ENCODE data around the gene BEAN1. TPM values are rescaled to one million over a fixed set of nuclear protein-coding genes. Genes with fewer than 3 reads are reported as not detected.

Gene BEAN1
- total and polyA plus RNA-seq, 9 of the 15 experiments (the other 6 are each of a cell fraction or from before 2014, with no cell fraction given), result not detected

DNA sequence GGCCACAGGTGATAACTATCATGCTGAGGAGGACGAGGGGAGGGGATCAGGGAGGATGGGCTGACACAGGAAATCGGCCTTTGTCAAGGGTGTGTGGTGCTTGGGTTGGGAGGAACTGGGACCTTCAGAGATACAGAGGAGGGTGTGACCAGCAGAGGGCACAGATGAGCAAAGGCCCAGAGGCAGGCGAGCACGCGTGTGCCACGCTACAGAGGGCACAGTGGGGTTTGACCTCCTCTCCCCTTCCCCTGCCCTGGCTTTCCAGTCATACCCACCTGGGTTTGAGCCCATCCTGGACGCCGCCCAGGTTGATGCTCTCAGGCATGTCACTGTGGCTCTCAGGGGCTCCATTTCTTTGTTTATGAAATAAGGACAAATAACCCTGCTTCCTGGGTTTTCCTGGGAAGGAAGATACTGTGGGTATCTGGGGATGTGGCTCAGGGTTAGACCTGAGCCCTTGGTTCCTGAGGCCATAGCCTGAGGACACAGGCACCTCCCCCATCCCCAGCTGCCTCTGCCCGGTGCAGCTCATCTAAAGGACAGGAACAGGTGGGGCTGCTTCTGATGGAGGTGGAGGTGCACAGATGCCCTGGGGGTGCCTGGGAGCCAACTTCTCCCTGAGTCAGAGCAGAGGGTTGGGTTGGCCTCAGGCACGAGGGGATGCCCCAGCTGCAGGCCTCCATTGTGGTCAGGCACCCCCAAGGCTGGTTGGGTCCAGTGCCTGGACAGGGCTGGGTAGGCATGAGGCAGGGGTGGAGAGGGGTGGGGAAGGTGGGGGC lies 51.8 kb downstream of the BEAN1 start (continued):
- TF ChIP-seq MGA (IDR thresholded peaks at IDR 0.05), result peak; percentile 47; the same call in 1 of the 2 replicates
- peak in 1 of 2 experiments; percentile 30; a peak in 1 of 4 replicates for TF ChIP-seq RCOR1 (IDR thresholded peaks at IDR 0.05; ENCODE audit: borderline replicate concordance in 1 of 2, low read depth in 2 of 2, low read length in 2 of 2)
- TF ChIP-seq, protein P1, sequence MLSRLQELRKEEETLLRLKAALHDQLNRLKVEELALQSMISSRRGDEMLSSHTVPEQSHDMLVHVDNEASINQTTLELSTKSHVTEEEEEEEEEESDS (CRISPR knock-in tag; IDR thresholded peaks at IDR 0.05), result no peak
- TF ChIP-seq, protein P2, sequence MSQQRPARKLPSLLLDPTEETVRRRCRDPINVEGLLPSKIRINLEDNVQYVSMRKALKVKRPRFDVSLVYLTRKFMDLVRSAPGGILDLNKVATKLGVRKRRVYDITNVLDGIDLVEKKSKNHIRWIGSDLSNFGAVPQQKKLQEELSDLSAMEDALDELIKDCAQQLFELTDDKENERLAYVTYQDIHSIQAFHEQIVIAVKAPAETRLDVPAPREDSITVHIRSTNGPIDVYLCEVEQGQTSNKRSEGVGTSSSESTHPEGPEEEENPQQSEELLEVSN (IDR thresholded peaks at IDR 0.05; ENCODE audit: borderline replicate concordance in 1 of 2, extremely low read depth in 1 of 2, insufficient read depth in 1 of 2, insufficient read length in 1 of 2, low read depth in 1 of 2, low read length in 1 of 2, poor library complexity in 1 of 2, severe bottlenecking in 1 of 2), result peak; percentile 41 to 46
- TF ChIP-seq ZBTB17 (CRISPR knock-in tag; IDR thresholded peaks at IDR 0.05), result no peak
- TF ChIP-seq ETV5 (CRISPR knock-in tag; IDR thresholded peaks at IDR 0.05; ENCODE audit: low read depth), result no peak
- no peak for TF ChIP-seq CCAR2 (IDR thresholded peaks at IDR 0.05; ENCODE audit: low read depth, low read length)
- TF ChIP-seq MAFG (tag; conservative IDR thresholded peaks at IDR 0.05), result no peak
- TF ChIP-seq, protein P3, sequence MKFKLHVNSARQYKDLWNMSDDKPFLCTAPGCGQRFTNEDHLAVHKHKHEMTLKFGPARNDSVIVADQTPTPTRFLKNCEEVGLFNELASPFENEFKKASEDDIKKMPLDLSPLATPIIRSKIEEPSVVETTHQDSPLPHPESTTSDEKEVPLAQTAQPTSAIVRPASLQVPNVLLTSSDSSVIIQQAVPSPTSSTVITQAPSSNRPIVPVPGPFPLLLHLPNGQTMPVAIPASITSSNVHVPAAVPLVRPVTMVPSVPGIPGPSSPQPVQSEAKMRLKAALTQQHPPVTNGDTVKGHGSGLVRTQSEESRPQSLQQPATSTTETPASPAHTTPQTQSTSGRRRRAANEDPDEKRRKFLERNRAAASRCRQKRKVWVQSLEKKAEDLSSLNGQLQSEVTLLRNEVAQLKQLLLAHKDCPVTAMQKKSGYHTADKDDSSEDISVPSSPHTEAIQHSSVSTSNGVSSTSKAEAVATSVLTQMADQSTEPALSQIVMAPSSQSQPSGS (CRISPR knock-in tag; IDR thresholded peaks at IDR 0.05), result no peak
- no peak for TF ChIP-seq CEBPG (CRISPR knock-in tag; IDR thresholded peaks at IDR 0.05)
- TF ChIP-seq CEBPG (tag; conservative IDR thresholded peaks at IDR 0.05 in 1 of 2, IDR thresholded peaks at IDR 0.05 in 1 of 2), result no peak
- TF ChIP-seq NRF1 (conservative IDR thresholded peaks at IDR 0.05 in 1 of 2, IDR thresholded peaks at IDR 0.05 in 1 of 2), result peak in 1 of 2 experiments; percentile 54; a peak in 1 of 4 replicates

All from K562 (cell line).